Osteoblast (primary cell): ENCODE measurements around the gene POLR2F. TPM values are rescaled to one million over a fixed set of nuclear protein-coding genes. Genes with fewer than 3 reads are reported as not detected.
"Not testable (repeated sequence)": the region's sequence is repeated elsewhere in the genome, so short reads cannot be mapped to it uniquely, and the experiment has no call there.

Source experiments
- DNase-seq: peaks from one replicate; pipeline ENCODE4 v3.0.0; 2011; ENCODE audit warnings: low spot score, mixed read lengths; ENCODE audit not compliant: insufficient read length; ENCODE audit errors: missing footprints
- H2AFZ ChIP-seq: 2 replicates; pipeline ENCODE4 v1.6.0; 2011; ENCODE audit warnings: mild to moderate bottlenecking, low read length
- H3K27ac ChIP-seq: 2 replicates; pipeline ENCODE4 v1.5.1; 2011; ENCODE audit warnings: mild to moderate bottlenecking, low read depth, low read length, moderate library complexity
- H3K27me3 ChIP-seq: 2 replicates; pipeline ENCODE4 v1.6.0; 2012; ENCODE audit warnings: mild to moderate bottlenecking, control low read depth, inconsistent platforms, low read length, moderate library complexity; ENCODE audit not compliant: insufficient read depth
- H3K36me3 ChIP-seq: 2 replicates; pipeline ENCODE4 v1.5.1; 2011; ENCODE audit warnings: mild to moderate bottlenecking, low read length, control low read depth, moderate library complexity; ENCODE audit not compliant: insufficient read depth
- H3K4me1 ChIP-seq: 2 replicates; pipeline ENCODE4 v1.5.1; 2011; ENCODE audit warnings: mild to moderate bottlenecking, low read length, control low read depth, moderate library complexity; ENCODE audit not compliant: insufficient read depth
- H3K4me2 ChIP-seq: 2 replicates; pipeline ENCODE4 v1.6.0; 2011; ENCODE audit warnings: mild to moderate bottlenecking, low read length; ENCODE audit not compliant: insufficient read depth
- H3K4me3 ChIP-seq: fragments of 200-600 bp; sonication (generic); 3 replicates; pipeline ENCODE4 v1.5.1; 2012; ENCODE audit warnings: mild to moderate bottlenecking, low read length, inconsistent platforms; ENCODE audit not compliant: insufficient read depth
- H3K79me2 ChIP-seq: 2 replicates; pipeline ENCODE4 v1.6.0; 2012; ENCODE audit warnings: mild to moderate bottlenecking, low read length, control low read depth, inconsistent platforms; ENCODE audit not compliant: insufficient read depth
- H3K9me3 ChIP-seq: 2 replicates; pipeline ENCODE4 v1.5.1; 2011; ENCODE audit warnings: low read depth, low read length, control low read depth
- H4K20me1 ChIP-seq: 2 replicates; pipeline ENCODE4 v1.6.0; 2012; ENCODE audit warnings: mild to moderate bottlenecking, low read length, control low read depth; ENCODE audit not compliant: insufficient read depth
- total RNA-seq: library from RNA; depleted of rRNA; stranded (reverse); fragments of >200 nt; gene quantifications from 2 replicates; pipeline ENCODE4 v1.2.3, GENCODE V29; 2012
- TF ChIP-seq, protein P1 (sequence below): IDR thresholded peaks from 2 replicates; pipeline ENCODE4 v1.5.1; 2011; ENCODE audit warnings: mild to moderate bottlenecking, low read depth, low read length, moderate library complexity; ENCODE audit errors: extremely low read depth

POLR2F gene
- total RNA-seq, 1 donor, result 14.8 TPM

DNA sequence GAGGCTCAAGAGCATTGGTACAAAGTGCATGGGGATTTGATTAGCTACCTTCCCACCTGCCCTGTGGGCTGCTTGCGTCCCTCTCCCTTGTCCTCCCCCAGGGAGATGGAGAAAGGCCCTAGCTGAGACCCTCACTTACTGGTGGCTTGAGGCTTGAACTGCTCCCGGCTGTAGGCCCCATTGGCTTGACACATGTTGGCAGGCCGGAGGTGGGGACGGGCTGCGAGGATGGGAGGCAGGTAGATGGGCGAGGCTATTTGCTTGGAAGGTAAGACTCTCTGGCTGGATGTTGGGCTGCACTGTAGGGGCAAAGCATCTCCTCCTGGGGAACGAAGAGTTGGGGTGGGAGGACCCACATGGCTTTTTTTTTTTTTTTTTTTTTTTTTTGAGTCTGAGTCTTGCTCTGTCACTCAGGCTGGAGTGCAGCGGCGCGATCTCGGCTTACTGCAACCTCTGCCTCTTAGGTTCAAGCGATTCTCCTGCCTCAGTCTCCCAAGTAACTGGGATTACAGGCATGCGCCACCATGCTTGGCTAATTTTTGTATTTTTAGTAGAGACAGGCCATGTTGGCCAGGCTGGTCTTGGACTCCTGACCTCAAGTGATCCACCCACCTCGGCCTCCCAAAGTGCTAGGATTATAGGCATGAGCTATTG is 6.2 kb upstream of the POLR2F start:
- peaks cover 13% of the 10 kb centered on the region for H3K36me3 ChIP-seq
- not testable (repeated sequence) for H4K20me1 ChIP-seq, H3K4me2 ChIP-seq, H3K79me2 ChIP-seq, H3K27ac ChIP-seq, H3K4me1 ChIP-seq, H2AFZ ChIP-seq, H3K4me3 ChIP-seq, H3K27me3 ChIP-seq, H3K9me3 ChIP-seq
- DNase-seq, result peak; percentile 13

DNA sequence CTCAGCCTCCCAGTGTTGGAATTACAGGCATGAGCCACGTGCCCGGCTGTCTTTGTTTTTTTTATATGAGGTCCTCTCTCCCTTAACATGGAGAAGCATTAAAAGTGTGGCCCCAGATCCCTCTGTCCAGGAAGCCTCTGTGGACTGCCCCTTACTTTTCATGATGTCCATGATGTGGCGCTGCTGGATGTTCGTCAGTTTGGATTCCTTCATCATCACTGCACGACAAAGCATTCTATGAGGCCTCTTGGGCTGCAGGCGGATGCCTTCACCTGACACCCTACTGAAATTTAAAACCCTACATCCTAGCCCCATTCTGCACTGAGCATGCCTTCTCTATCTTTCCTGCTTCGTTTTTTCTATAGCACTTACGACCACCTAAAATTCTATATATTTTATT is 2.2 kb upstream of the POLR2F start:
- Histone ChIP-seq H3K4me1 (peaks cover 15% of the 10 kb centered on the region), H4K20me1 (no peaks in the 10 kb centered on the region), H3K79me2 (peaks cover 20% of the 10 kb centered on the region), H3K27me3 (no peaks in the 10 kb centered on the region), H3K36me3 (no peaks in the 10 kb centered on the region), H3K27ac (no peak overlapping the region), H3K9me3 (no peaks in the 10 kb centered on the region), H3K4me2 (no peak overlapping the region), H3K4me3 (no peak overlapping the region), H2AFZ (no peak overlapping the region)
- TF ChIP-seq, protein P1, sequence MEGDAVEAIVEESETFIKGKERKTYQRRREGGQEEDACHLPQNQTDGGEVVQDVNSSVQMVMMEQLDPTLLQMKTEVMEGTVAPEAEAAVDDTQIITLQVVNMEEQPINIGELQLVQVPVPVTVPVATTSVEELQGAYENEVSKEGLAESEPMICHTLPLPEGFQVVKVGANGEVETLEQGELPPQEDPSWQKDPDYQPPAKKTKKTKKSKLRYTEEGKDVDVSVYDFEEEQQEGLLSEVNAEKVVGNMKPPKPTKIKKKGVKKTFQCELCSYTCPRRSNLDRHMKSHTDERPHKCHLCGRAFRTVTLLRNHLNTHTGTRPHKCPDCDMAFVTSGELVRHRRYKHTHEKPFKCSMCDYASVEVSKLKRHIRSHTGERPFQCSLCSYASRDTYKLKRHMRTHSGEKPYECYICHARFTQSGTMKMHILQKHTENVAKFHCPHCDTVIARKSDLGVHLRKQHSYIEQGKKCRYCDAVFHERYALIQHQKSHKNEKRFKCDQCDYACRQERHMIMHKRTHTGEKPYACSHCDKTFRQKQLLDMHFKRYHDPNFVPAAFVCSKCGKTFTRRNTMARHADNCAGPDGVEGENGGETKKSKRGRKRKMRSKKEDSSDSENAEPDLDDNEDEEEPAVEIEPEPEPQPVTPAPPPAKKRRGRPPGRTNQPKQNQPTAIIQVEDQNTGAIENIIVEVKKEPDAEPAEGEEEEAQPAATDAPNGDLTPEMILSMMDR, result peak; percentile 9
- DNase-seq, result no peak

DNA sequence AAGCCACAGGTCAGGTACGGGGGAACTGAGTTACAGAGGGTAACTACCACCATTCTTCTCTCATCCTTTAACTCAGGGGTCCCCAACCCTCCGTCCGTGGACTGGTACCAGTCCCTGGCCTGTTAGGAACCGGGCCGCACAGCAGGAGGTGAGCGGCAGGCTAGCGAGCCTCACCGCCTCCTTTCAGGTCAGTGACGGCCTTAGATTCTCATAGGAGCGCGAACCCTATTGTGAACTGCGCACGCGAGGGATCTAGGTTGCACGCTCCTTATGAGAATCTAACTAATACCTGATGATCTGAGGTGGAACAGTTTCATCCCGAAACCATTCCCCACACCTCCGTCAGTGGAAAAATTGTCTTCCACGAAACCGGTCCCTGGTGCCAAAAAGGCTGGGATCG is 870 bp upstream of the POLR2F start:
- Histone ChIP-seq H3K4me3 (peak overlapping the region; percentile 100), H3K36me3 (peaks cover 12% of the 10 kb centered on the region), H2AFZ (peak overlapping the region; percentile 87), H3K27ac (peak overlapping the region; percentile 76), H3K79me2 (peaks cover 32% of the 10 kb centered on the region), H3K4me1 (peaks cover 15% of the 10 kb centered on the region), H3K4me2 (peak overlapping the region; percentile 93)
- H3K27me3 ChIP-seq, H4K20me1 ChIP-seq, H3K9me3 ChIP-seq, DNase-seq: not testable (repeated sequence)

DNA sequence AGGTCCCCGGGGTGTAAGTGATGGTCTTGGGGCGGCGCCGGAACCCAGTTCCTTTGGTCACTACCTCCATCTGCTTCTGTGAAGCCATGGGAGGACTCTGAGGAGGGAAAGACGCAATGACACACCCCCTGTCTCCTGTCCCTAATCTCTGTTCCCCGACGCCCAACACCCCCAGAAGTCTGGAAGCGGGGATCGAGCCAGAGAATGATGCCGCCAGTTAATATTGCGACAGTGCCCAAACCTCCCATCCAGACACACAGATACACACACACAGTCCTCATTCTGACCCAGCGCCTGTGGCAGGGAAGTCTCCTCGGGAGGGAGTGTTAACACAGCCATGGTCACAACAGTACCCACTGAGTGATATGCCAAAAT is 450 bp upstream of the POLR2F start:
- DNase-seq, result no peak
- H3K27ac ChIP-seq, result peak overlapping the region; percentile 76
- TF ChIP-seq, protein P1, result no peak

DNA sequence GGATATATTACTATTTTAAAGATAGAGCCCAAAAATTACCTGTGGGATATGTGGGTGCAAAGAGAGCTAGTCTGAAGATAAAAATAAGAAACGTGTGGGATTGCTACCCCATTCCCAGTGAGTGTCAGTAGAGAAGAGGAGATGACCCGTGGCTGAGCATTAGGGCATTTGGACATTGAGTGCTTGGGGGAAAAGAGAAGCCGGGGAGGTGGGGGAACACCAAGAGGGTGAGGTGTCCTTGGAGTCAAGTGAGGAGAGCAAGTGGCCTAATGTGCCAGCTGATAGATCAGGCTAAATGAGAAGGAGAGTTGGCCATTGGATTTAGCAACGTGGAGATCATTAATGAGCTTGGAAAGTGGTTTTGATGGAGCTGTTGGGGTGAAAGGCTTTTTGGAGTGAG is 1.2 kb downstream of the POLR2F start:
- H3K27me3 ChIP-seq, result no peaks in the 10 kb centered on the region
- peak overlapping the region; percentile 76 for H3K27ac ChIP-seq
- peaks cover 37% of the 10 kb centered on the region for H3K79me2 ChIP-seq
- peaks cover 15% of the 10 kb centered on the region for H3K4me1 ChIP-seq
- H4K20me1 ChIP-seq, result peaks cover 6% of the 10 kb centered on the region
- peak overlapping the region; percentile 100 for H3K4me3 ChIP-seq
- DNase-seq, result no peak
- H3K9me3 ChIP-seq, result no peaks in the 10 kb centered on the region
- no peak overlapping the region for H2AFZ ChIP-seq
- H3K4me2 ChIP-seq, result peak overlapping the region; percentile 93
- peaks cover 30% of the 10 kb centered on the region for H3K36me3 ChIP-seq
- TF ChIP-seq, protein P1, result no peak

More for the DNA sequence above, 450 bp upstream of the POLR2F start:
- Histone ChIP-seq H3K79me2 (peaks cover 35% of the 10 kb centered on the region), H2AFZ (peak overlapping the region; percentile 87), H3K36me3 (peaks cover 16% of the 10 kb centered on the region), H3K9me3 (no peaks in the 10 kb centered on the region), H3K4me3 (peak overlapping the region; percentile 100), H4K20me1 (peaks cover 6% of the 10 kb centered on the region), H3K27me3 (no peaks in the 10 kb centered on the region), H3K4me1 (peaks cover 15% of the 10 kb centered on the region), H3K4me2 (peak overlapping the region; percentile 93)

DNA sequence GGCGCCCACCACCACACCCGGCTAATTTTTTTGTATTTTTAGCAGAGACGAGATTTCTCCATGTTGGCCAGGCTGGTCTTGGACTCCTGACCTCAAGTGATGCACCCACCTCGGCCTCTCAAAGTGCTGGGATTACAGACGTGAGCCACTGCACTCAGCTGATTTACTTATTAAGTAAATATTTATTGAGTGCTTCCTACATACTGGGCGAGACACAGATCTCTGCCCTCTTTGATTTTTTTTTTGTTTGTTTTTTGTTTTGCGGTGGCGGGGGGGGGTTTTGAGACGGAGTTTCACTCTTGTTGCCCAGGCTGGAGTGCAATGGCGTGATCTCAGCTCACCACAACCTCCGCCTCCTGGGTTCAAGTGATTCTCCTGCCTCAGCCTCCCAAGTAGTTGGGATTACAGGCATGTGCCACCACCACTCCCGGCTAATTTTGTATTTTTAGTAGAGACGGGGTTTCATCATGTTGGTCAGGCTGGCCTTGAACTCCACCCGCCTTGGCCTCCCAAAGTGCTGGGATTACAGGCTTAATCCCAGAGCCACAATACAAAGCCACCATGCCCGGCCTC is 2.4 kb downstream of the POLR2F start:
- Histone ChIP-seq H3K4me1 (peaks cover 15% of the 10 kb centered on the region), H3K79me2 (peaks cover 37% of the 10 kb centered on the region), H3K36me3 (peaks cover 37% of the 10 kb centered on the region)
- H3K27me3 ChIP-seq, H3K4me2 ChIP-seq, H4K20me1 ChIP-seq, H2AFZ ChIP-seq, DNase-seq, H3K4me3 ChIP-seq, H3K27ac ChIP-seq, H3K9me3 ChIP-seq: not testable (repeated sequence)
